Testis (tissue), 3 donors: Measurements from ENCODE around the gene KRTAP5-9. TPM values are rescaled to one million over a fixed set of nuclear protein-coding genes. Genes with fewer than 3 reads are reported as not detected.
"Not testable (repeated sequence)": the region's sequence is repeated elsewhere in the genome, so short reads cannot be mapped to it uniquely, and the experiment has no call there.

Experiments
- DNase-seq: peaks from one replicate; pipeline ENCODE4 v3.0.0-alpha.2; 2019
- H3K27ac ChIP-seq, 2 donors: fragments of 200-600 bp; sonication (generic); one replicate each; pipeline ENCODE4 v1.5.1; 2019
- H3K27me3 ChIP-seq: fragments of 200-600 bp; sonication (generic); one replicate; pipeline ENCODE4 v1.5.1; 2019
- H3K36me3 ChIP-seq: fragments of 200-600 bp; sonication (generic); one replicate; pipeline ENCODE4 v1.5.1; 2017; ENCODE audit warnings: low read depth; ENCODE audit errors: missing control alignments
- H3K4me1 ChIP-seq: fragments of 200-600 bp; sonication (generic); one replicate; pipeline ENCODE4 v1.5.1; 2019
- H3K4me3 ChIP-seq, 2 donors: fragments of 200-600 bp; sonication (generic); one replicate each; pipeline ENCODE4 v1.5.1; 2017 to 2019
- H3K9me3 ChIP-seq: fragments of 200-600 bp; sonication (generic); one replicate; pipeline ENCODE4 v1.5.1; 2017
- POLR2A ChIP-seq: fragments of 450-650 bp; IDR thresholded peaks from one replicate; pipeline ENCODE4 v1.6.1; 2017; ENCODE audit warnings: antibody characterized with exemption, mild to moderate bottlenecking, moderate library complexity
- WGBS, 2 donors: methylation state at CpG; one replicate each; pipeline ENCODE4 v1.1.5; 2018; 5-methylcytosine and 5-hydroxymethylcytosine counted together
- intact Hi-C: fragments of 100-400 bp; cut with DNase I; formaldehyde crosslinking; loops from one replicate; pipeline ENCODE4 v1.15.1; 2023; ENCODE audit warnings: low total_unique reads
- polyA plus RNA-seq: library from polyadenylated mRNA; stranded (reverse); fragments of 350-450 nt; fragmentation: Illumina TruSeq; extraction: RNeasy Lipid Tissue Mini Kit (QIAGEN cat#74804); gene quantifications from one replicate; pipeline ENCODE4 v1.2.3, GENCODE V29; 2014; ENCODE audit warnings: low read depth, low replicate concordance; ENCODE audit not compliant: insufficient read depth
- total RNA-seq, 2 donors: library from RNA; depleted of rRNA; stranded (reverse); fragments of >200 nt; gene quantifications; one replicate each; pipeline ENCODE4 v1.2.3, GENCODE V29; 2016
- TF ChIP-seq, protein P1 (sequence below), 3 experiments: fragments of 450-650 bp in 2 of 3; fragments of 200-600 bp in 1 of 3; sonication (generic) in 1 of 3; IDR thresholded peaks; one replicate each; pipeline ENCODE4 v1.5.1; 2016 to 2019; ENCODE audit warnings: antibody characterized with exemption in 3 of 3, mild to moderate bottlenecking in 2 of 3, moderate library complexity in 1 of 3

KRTAP5-9 gene
- total and polyA plus RNA-seq, 3 donors from 2014 or later = 1.4 to 3.6 (median 1.5) TPM

DNA sequence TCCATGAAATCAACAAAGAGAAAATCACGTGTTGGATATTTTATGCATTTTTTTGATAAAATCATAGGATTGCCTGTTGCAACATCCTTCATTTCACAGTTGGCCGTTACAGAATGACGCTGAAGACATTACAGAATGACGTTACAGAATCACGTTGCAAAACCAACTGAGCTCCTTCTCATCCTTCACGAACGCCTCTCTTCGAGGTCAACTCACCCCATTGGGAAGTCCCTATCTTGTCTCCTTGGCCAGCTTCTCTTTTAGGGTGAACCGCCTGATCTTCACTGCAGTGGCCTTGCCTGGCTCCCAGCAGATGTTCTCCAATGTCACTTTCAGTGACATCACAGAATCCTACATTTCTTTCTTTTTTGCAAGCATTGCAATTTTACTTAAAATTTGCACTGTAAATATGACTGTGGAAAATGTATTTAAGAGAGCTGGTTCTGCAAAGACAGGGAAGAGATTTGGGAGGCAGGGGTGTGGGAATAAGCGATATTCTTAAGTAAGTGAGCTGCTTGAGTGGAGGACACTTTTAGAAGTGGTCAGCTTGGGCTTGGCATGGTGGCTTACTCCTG lies 16.1 kb upstream of the KRTAP5-9 start:
- TF ChIP-seq, protein P1, sequence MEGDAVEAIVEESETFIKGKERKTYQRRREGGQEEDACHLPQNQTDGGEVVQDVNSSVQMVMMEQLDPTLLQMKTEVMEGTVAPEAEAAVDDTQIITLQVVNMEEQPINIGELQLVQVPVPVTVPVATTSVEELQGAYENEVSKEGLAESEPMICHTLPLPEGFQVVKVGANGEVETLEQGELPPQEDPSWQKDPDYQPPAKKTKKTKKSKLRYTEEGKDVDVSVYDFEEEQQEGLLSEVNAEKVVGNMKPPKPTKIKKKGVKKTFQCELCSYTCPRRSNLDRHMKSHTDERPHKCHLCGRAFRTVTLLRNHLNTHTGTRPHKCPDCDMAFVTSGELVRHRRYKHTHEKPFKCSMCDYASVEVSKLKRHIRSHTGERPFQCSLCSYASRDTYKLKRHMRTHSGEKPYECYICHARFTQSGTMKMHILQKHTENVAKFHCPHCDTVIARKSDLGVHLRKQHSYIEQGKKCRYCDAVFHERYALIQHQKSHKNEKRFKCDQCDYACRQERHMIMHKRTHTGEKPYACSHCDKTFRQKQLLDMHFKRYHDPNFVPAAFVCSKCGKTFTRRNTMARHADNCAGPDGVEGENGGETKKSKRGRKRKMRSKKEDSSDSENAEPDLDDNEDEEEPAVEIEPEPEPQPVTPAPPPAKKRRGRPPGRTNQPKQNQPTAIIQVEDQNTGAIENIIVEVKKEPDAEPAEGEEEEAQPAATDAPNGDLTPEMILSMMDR (IDR thresholded peaks at IDR 0.05) = no peak
- no peak for TF ChIP-seq POLR2A
- DNase-seq = no peak
- H3K36me3 ChIP-seq = no peaks in the 10 kb centered on the region
- no peak overlapping the region for H3K27ac ChIP-seq
- H3K9me3 ChIP-seq = no peaks in the 10 kb centered on the region
- H3K4me3 ChIP-seq = no peak overlapping the region
- 70 to 75% methylated on average over 10 of the region's 10 CpGs for WGBS, 2 donors
- intact Hi-C loops = no loop called here
- peaks cover 7% of the 10 kb centered on the region for H3K4me1 ChIP-seq
- H3K27me3 ChIP-seq = no peaks in the 10 kb centered on the region

DNA sequence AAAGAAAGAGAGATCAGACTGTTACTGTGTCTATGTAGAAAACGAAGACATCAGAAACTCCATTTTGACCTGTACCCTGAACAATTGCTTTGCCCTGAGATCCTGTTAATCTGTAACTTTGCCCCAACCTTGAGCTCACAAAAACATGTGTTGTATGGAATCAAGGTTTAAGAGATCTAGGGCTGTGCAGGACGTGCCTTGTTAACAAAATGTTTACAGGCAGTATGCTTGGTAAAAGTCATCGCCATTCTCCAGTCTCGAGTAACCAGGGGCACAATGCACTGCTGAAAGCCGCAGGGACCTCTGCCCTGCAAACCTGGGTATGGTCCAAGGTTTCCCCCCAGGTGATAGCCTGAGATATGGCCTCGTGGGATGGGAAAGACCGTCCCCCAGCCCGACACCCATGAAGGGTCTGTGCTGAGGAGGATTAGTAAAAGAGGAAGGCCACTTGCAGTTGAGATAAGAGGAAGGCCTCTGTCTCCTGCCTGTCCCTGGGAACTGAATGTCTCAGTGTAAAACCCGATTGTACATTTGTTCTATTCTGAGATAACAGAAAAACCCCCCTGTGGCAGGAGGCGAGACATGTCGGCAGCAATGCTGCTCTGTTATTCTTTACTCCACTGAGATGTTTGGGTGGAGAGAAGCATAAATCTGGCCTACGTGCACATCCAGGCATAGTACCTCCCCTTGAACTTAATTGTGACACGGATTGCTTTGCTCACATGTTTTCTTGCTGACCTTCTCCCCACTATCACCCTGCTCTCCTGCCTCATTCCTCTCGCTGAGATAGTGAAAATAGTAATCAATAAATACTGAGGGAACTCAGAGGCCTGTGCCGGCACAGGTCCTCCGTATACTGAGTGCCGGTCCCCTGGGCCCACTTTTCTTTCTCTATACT lies 13.3 kb upstream of the KRTAP5-9 start:
- H3K4me3 ChIP-seq, H3K9me3 ChIP-seq, H3K4me1 ChIP-seq, H3K27ac ChIP-seq, intact Hi-C loops, H3K27me3 ChIP-seq, DNase-seq, H3K36me3 ChIP-seq: not testable (repeated sequence)
- WGBS, 2 donors = 50 to 75% methylated on average over 17 of the region's 17 CpGs

DNA sequence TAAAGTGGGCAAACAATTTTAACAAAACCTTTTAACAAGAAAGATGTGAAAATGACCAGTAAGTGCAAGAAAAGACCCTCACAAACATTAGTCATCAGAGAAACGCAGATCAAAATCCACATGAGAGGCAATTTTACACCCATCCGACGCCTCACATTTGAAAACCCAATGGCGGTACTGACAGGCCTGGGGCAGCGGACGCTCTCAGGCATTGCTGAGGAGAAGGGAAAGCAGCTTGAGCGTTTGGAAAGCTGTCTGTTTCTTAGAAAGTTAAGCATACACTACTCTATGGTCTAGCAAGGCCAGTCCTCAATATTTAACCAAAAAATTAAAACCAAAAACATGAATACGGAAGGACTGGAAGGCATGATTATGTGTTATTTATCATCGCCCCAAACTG lies 12.4 kb upstream of the KRTAP5-9 start:
- DNase-seq = no peak
- Histone ChIP-seq H3K27me3 (no peaks in the 10 kb centered on the region), H3K27ac (no peak overlapping the region), H3K4me3 (no peak overlapping the region), H3K9me3 (no peaks in the 10 kb centered on the region), H3K4me1 (peaks cover 6% of the 10 kb centered on the region), H3K36me3 (no peaks in the 10 kb centered on the region)
- intact Hi-C loops = no loop called here
- 86 to 93% methylated on average over 9 of the region's 9 CpGs for WGBS, 2 donors
- TF ChIP-seq, protein P1 (IDR thresholded peaks at IDR 0.05) = no peak
- no peak for TF ChIP-seq POLR2A

DNA sequence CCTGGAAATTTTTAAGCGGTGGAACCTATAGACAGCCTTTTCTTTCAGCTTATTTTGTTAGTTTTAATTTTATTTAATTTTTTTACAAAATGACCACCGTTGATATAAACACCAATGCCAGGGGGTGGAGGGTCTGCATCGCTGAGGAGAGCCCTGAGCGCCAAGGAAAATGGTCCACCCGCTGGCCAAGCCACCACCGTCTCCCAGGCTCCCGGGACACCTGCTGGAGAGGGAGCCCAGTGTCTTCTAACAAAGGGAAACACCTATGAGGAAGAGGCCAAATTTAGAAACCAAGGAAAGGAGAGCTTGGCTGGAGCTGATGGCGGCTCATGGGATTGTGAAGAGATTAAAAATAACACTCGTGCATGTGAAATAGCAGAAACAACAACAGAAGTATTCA lies 10.7 kb upstream of the KRTAP5-9 start:
- DNase-seq = no peak
- TF ChIP-seq, protein P1 (IDR thresholded peaks at IDR 0.05) = no peak
- no peak for TF ChIP-seq POLR2A
- intact Hi-C loops = no loop called here
- Histone ChIP-seq H3K27ac (no peak overlapping the region), H3K9me3 (no peaks in the 10 kb centered on the region), H3K36me3 (no peaks in the 10 kb centered on the region), H3K4me1 (peaks cover 6% of the 10 kb centered on the region), H3K4me3 (no peak overlapping the region), H3K27me3 (no peaks in the 10 kb centered on the region)
- WGBS, 2 donors = 82 to 85% methylated on average over 9 of the region's 9 CpGs

GRCh38 chr11:71537977-71538665 lies 10.1 kb upstream of the KRTAP5-9 start, which contains the start of gene KRTAP5-8:
KRTAP5-8 (plus strand) TSS chr11:71538025; CDS start chr11:71538056, 31 bp downstream.
- H3K9me3 ChIP-seq, H3K4me1 ChIP-seq, intact Hi-C loops, H3K36me3 ChIP-seq, H3K4me3 ChIP-seq, H3K27me3 ChIP-seq: not testable (repeated sequence)
- peak; percentile 56 for DNase-seq
- H3K27ac ChIP-seq = peak within 1 kb of the TSS in 1 of 2 donors; percentile 45
- WGBS, 2 donors = 30% methylated on average over 3 of the region's 4 CpGs; no CpG with 5 or more reads in 1 of the 2 donors
